Upper lobe of right lung (tissue), 1 donor: Measurements from ENCODE around the gene PRSS56. TPM values are rescaled to one million over a fixed set of nuclear protein-coding genes. Genes with fewer than 3 reads are reported as not detected.

Source experiments
- ATAC-seq: fragments of 200-7000 bp; cut with Tn5 transposase; one replicate; pipeline ENCODE4 v1.9.1; 2020; ENCODE audit warnings: mild to moderate bottlenecking, moderate library complexity
- DNase-seq: peaks from one replicate; pipeline ENCODE4 v3.0.0-alpha.2; 2020
- H3K27ac ChIP-seq: fragments of 200-600 bp; one replicate; pipeline ENCODE4 v1.8.0; 2022
- H3K27me3 ChIP-seq: fragments of 200-600 bp; one replicate; pipeline ENCODE4 v1.8.0; 2022; ENCODE audit warnings: mild to moderate bottlenecking
- H3K36me3 ChIP-seq: fragments of 200-600 bp; one replicate; pipeline ENCODE4 v1.8.0; 2022
- H3K4me1 ChIP-seq: fragments of 200-600 bp; one replicate; pipeline ENCODE4 v1.8.0; 2022
- H3K4me3 ChIP-seq: fragments of 200-600 bp; one replicate; pipeline ENCODE4 v1.8.0; 2022; ENCODE audit warnings: mild to moderate bottlenecking
- H3K9me3 ChIP-seq: fragments of 200-600 bp; one replicate; pipeline ENCODE4 v1.8.0; 2022
- CTCF ChIP-seq: fragments of 200-600 bp; IDR thresholded peaks from one replicate; pipeline ENCODE4 v1.8.0; 2022; ENCODE audit warnings: antibody characterized with exemption
- intact Hi-C: fragments of 100-400 bp; cut with DNase I; formaldehyde crosslinking; loops from one replicate; pipeline ENCODE4 v1.11.0; 2022
- total RNA-seq: library from RNA; stranded (reverse); fragmentation: NEBNext Ultra II Directional; extraction: Animal tissue kit (Norgen Biotek cat#: 25700); gene quantifications from one replicate; pipeline ENCODE4 v1.2.1, GENCODE V29; 2021
- donor health status: DM: no; HTN: yes; CAD: no; lungs with severe emphysema.

Gene PRSS56
- total RNA-seq, 1 donor from 2014 or later, result not detected

DNA sequence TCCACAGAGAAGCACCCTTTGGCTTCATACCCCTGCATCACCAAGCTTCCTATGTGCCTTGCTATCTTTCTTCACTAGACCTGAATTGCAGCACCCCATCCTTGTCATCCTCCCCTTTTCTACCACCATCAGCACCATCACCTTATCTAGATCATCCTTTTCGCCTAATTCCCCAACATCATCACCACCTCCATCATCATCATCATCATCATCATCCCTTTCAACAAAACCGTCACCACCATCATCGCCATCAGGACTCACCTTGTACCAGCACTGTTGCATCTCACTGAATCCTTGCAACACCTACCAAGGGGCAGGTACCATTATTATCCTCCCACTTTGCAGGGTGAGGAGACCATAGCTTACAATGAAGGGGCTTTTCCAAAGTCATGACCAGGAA, 21.7 kb upstream of the PRSS56 start:
- H3K9me3 ChIP-seq, result no peaks in the 10 kb centered on the region
- H3K4me1 ChIP-seq, result peaks cover 6% of the 10 kb centered on the region
- peaks cover 15% of the 10 kb centered on the region for H3K27me3 ChIP-seq
- ATAC-seq (no peak), DNase-seq (no peak)
- intact Hi-C loops, result no loop called here
- no peak overlapping the region for H3K27ac ChIP-seq
- no peak for TF ChIP-seq CTCF
- H3K36me3 ChIP-seq, result no peaks in the 10 kb centered on the region
- no peak overlapping the region for H3K4me3 ChIP-seq

- intact Hi-C loops, result no loop called here
- Histone ChIP-seq H3K4me1 (peaks cover 9% of the 10 kb centered on the region), H3K27me3 (peaks cover 33% of the 10 kb centered on the region), H3K9me3 (no peaks in the 10 kb centered on the region), H3K36me3 (no peaks in the 10 kb centered on the region), H3K27ac (no peak overlapping the region), H3K4me3 (no peak overlapping the region)
- ATAC-seq (no peak), DNase-seq (no peak)
- no peak for TF ChIP-seq CTCF
Measured at GRCh38 chr2:232501331-232501771, 18.8 kb upstream of the PRSS56 start.

GRCh38 chr2:232501794-232502390, 18.3 kb upstream of the PRSS56 start:
- Histone ChIP-seq H3K4me1 (peaks cover 9% of the 10 kb centered on the region), H3K4me3 (no peak overlapping the region), H3K36me3 (no peaks in the 10 kb centered on the region), H3K27ac (no peak overlapping the region), H3K9me3 (no peaks in the 10 kb centered on the region), H3K27me3 (peaks cover 38% of the 10 kb centered on the region)
- ATAC-seq (no peak), DNase-seq (no peak)
- no peak for TF ChIP-seq CTCF
- intact Hi-C loops, result no loop called here

- ATAC-seq (no peak), DNase-seq (no peak)
- H3K9me3 ChIP-seq, result no peaks in the 10 kb centered on the region
- H3K27ac ChIP-seq, result no peak overlapping the region
- TF ChIP-seq CTCF, result no peak
- peaks cover 44% of the 10 kb centered on the region for H3K27me3 ChIP-seq
- no peak overlapping the region for H3K4me3 ChIP-seq
- H3K36me3 ChIP-seq, result no peaks in the 10 kb centered on the region
- intact Hi-C loops, result no loop called here
- H3K4me1 ChIP-seq, result peaks cover 9% of the 10 kb centered on the region
Measured at GRCh38 chr2:232502511-232502910, 17.7 kb upstream of the PRSS56 start.

- no peaks in the 10 kb centered on the region for H3K9me3 ChIP-seq
- ATAC-seq, result peak; percentile 7
- peak overlapping the region; percentile 39 for H3K4me3 ChIP-seq
- peaks cover 9% of the 10 kb centered on the region for H3K4me1 ChIP-seq
- no peak for TF ChIP-seq CTCF
- no peaks in the 10 kb centered on the region for H3K36me3 ChIP-seq
- no peak overlapping the region for H3K27ac ChIP-seq
- intact Hi-C loops, result no loop called here
- H3K27me3 ChIP-seq, result peaks cover 44% of the 10 kb centered on the region
- DNase-seq, result no peak
Measured at GRCh38 chr2:232502911-232503808, 17.0 kb upstream of the PRSS56 start.
